GM10266 (cell line): ENCODE data around the gene TCAIM.
"Not testable (repeated sequence)": the region's sequence is repeated elsewhere in the genome, so short reads cannot be mapped to it uniquely, and the experiment has no call there.

Experiments used
- DNase-seq: peaks from one replicate; pipeline ENCODE4 v3.0.0; 2012; ENCODE audit errors: extremely low spot score
- CTCF ChIP-seq: IDR thresholded peaks from 2 replicates; pipeline ENCODE4 v1.5.1; 2012; ENCODE audit warnings: mild to moderate bottlenecking, low read depth; ENCODE audit not compliant: control insufficient read depth, insufficient read depth; ENCODE audit errors: missing control alignments

TCAIM gene

DNA sequence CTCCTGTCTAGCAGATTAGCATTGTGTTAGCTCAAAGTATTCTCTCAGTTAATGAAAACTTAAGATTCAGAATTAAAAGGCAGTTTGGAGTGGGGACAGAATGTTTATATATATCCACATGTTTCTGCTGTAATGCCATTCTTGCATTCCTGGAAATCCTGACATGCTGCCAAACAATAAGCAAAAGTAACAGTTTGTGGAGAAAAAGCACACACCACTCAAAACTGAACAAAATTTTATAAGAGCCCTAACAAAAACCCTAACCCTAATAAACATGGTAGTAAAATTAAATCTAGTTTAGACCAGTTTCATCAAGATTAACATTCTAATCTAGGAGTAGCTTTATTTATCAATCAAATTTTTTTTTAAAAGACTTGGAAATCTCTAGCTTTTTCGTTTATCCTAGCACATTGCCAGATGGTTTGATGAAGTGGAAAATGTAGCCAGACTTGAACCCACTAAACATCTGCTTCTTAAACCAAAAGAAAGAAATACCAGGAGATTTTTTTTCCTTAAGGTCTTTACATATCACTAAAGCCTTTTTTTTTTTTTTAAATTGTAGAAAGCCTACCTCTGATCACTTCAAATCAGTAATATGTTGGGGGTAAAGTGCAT, 3.7 kb downstream of the TCAIM start:
- DNase-seq: no peak
- TF ChIP-seq CTCF: no peak

DNA sequence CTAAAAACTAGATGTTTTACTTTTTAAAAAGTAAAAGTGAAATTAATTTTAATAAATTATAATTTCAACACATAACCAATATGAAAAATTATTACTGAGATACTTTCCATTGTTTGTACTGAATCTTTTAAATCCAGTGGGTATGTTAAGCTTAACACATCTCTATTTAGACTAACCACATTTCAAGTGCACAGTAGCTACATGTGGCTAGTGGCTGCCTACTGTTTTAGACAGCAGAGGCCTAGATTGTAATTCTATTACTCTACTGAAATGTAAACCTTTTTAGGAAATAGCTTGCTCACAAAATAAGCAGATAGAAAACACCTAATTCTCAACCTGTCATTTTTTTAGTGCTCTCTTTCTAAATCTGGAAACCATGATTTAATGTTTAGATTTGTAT, 4.9 kb downstream of the TCAIM start:
- DNase-seq: no peak
- TF ChIP-seq CTCF: no peak

DNA sequence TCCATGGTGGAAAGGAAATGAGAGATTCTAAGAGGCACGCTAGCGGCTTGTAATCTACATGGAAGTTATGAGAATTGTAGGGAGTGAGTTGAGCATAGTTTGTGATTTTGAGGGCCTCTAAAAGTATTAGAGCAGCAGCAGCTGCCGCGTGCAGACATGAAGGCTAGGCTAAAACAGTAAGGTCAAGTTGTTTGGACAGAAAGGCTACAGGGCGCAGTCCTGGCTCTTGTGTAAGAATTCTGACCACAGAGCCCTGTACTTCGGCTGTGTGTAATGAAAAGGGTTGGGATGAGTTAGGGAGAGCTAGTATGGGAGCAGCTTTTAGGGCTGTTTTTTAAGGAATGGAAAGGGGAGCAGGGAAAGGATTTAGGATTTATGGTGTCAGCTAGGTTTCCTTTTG, 8.0 kb downstream of the TCAIM start:
- DNase-seq: not testable (repeated sequence)

DNA sequence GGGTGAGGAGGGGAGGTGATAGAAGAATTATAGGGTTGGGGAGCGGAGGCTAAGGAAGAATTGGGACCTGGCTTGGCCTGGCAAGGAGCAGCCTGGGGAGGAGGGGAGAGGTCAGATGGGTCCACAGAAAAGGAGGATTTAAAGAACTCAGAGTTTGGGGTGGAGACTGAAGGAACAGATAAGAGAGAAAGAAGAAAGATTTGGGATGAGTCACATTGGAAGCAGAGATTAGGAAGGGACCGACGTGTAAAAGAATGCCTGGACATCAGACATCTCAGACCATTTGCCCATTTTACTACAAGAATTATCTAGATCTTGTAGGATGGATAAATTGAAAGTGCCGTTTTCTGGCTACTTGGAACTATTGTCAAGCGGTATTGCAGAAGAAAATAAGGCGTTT, 10.4 kb downstream of the TCAIM start:
- no peak for DNase-seq
- no peak for TF ChIP-seq CTCF

GRCh38 chr3:44353355-44353924, 14.9 kb downstream of the TCAIM start:
- TF ChIP-seq CTCF: no peak
- no peak for DNase-seq

DNA sequence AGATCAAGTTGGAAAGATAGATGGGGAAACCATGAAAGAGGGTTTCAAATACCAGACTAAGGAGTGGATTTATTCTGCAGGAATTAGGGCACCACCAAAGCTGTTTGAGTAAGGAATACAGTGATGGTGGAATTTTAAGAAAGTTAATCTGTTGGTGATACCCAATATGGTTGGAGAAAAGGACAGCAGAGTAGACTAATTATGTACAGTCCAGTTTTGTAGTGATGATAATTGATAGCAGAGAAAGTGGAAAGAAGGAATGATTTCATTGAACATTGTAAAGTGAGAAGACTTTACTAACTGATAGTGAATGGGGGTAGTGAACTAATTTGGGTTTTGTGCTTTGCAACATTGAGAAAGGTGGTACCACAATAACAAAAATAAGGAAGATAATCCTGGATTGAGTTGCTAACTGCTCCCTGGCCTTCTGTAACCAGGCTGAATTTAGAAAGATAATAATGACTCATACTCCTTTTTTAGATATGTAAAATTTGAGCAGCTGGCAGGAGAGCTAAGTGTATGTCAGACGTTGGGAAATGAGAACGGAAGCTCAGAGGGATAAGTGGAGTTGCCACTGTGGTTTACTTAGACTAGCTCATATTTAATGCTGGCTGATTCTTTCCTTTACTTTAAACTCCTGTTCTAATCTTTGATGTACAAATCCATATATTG, 16.9 kb downstream of the TCAIM start:
- no peak for DNase-seq
- TF ChIP-seq CTCF: no peak

GRCh38 chr3:44359146-44359751, 20.7 kb downstream of the TCAIM start:
- no peak for TF ChIP-seq CTCF
- no peak for DNase-seq
